Measurements from ENCODE around the gene HAUS1. TPM values are rescaled to one million over a fixed set of nuclear protein-coding genes. Genes with fewer than 3 reads are reported as not detected.

The HAUS1 gene
- total and polyA plus RNA-seq, 7 donors = 24.0 to 62.1 (median 26.8) TPM

DNA sequence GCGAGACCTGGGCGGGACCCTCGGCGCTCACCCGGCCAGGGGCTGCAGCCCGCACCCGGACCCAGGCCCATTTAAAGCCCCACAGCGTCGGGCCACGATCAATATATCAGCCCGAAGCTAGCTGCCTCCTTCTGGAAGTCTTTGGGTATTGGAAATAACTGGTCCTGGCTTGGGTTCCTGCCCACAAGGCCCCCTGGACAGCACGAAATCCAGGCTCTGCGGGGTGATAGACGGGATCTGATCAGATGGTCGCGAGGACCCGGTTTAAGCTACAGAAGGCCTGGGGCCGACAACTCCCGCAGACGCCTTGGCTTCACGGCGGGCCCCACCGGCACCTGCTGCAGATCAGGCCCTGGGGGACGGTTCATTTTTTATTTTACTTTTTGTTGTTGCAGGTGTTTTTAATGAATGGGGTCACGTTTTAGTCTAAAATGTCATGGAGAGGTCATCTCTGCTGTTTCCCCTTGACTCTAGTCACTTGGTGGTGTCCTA, 31.8 kb upstream of the HAUS1 start:
- 25 to 32% methylated on average over 25 of the region's 25 CpGs for WGBS, 2 donors
- peaks cover 0 to 31% (median 28%) of the 10 kb centered on the region in 4 donors for H3K4me1 ChIP-seq
- TF ChIP-seq POLR2AphosphoS5 (IDR thresholded peaks at IDR 0.05) = no peak
- no peak for TF ChIP-seq POLR2A (IDR thresholded peaks at IDR 0.05)
- TF ChIP-seq EP300 (IDR thresholded peaks at IDR 0.05) = no peak
- TF ChIP-seq, protein P1, sequence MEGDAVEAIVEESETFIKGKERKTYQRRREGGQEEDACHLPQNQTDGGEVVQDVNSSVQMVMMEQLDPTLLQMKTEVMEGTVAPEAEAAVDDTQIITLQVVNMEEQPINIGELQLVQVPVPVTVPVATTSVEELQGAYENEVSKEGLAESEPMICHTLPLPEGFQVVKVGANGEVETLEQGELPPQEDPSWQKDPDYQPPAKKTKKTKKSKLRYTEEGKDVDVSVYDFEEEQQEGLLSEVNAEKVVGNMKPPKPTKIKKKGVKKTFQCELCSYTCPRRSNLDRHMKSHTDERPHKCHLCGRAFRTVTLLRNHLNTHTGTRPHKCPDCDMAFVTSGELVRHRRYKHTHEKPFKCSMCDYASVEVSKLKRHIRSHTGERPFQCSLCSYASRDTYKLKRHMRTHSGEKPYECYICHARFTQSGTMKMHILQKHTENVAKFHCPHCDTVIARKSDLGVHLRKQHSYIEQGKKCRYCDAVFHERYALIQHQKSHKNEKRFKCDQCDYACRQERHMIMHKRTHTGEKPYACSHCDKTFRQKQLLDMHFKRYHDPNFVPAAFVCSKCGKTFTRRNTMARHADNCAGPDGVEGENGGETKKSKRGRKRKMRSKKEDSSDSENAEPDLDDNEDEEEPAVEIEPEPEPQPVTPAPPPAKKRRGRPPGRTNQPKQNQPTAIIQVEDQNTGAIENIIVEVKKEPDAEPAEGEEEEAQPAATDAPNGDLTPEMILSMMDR (IDR thresholded peaks at IDR 0.05) = no peak
- no peaks in the 10 kb centered on the region for H3K27me3 ChIP-seq
- no peaks in the 10 kb centered on the region for H3K36me3 ChIP-seq
- no peaks in the 10 kb centered on the region for H3K9me3 ChIP-seq
- intact Hi-C loops (cut with DNase I) = loop anchor here (2.0 to 10.0 kb wide), 3 partner anchors 44 to 408 kb away; partner anchors contain the start of gene EPG5
- H3K27ac ChIP-seq = peak overlapping the region in 2 of 4 donors; percentile 64 to 66
- peak overlapping the region; percentile 48 to 95 (median 80) for H3K4me3 ChIP-seq
- DNase-seq = no peak

DNA sequence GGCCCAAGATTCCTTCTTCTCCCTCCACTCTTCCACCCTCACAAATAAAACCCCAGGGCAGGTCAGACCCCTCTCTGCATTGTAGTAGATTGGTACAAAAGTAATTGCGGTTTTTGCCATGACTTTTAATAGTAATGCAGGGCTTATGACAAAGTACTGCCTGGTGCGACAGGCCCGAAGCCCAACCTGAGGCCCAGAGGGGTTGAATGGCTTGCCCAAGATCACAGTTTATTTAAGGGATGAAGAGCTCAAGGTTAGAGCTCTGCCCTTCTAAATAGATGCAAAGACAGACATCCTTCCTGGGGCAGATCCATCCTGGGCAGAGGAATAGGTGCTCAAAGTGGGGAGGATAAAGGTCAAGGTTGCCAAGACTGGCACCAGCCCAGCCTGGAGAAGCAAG, 31.2 kb upstream of the HAUS1 start:
- H3K4me3 ChIP-seq = no peak overlapping the region
- no peaks in the 10 kb centered on the region for H3K27me3 ChIP-seq
- H3K9me3 ChIP-seq = no peaks in the 10 kb centered on the region
- H3K27ac ChIP-seq = no peak overlapping the region
- intact Hi-C loops (cut with DNase I) = loop anchor here (2.0 to 10.0 kb wide), 3 partner anchors 44 to 408 kb away; partner anchors contain the start of gene EPG5
- no peaks in the 10 kb centered on the region for H3K36me3 ChIP-seq
- peaks cover 0 to 36% (median 33%) of the 10 kb centered on the region in 4 donors for H3K4me1 ChIP-seq
- no peak for TF ChIP-seq POLR2A (IDR thresholded peaks at IDR 0.05)
- no peak for DNase-seq
- WGBS, 2 donors = 74 to 93% methylated on average over 3 of the region's 3 CpGs

DNA sequence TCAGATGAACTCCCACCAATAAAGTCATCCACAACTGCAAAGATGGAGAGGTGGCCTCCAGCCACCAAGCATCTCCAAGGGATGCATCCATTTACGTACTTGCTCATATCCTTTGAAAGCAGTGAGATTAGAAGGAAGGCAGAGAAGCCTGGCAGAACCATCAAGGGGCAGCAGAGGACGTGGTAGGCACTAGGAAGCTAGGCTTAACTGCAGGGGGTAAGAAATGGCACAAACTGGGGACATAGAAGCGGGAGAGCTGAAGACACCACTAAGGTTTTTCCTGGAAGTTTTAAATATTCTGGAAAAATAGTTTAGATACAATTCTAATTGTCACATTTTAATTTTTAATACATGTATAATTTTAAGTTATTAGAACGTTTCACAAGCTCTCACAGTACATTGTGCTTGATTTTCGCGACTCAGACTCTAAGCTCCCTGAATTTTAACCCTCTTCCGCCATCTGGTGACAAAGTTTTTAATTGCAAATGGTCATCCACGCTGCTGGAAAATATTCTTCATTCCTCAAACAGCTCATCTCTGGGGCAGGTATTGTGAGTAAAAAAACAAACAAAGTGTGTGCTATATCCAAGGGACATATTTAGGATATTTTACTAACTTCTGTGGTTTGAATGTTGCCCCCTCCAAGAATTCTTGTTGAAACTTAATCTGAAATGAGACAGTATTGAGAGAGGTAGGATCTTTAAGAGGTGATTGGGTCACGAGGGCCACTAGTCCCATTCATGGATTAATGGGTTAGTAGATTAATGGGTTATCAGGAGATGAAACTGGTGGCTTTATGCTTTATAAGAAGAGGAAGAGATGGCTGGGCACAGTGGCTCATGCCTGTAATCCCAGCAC, 30.5 kb upstream of the HAUS1 start:
- 27 to 31% methylated on average over 9 of the region's 9 CpGs for WGBS, 2 donors
- H3K27ac ChIP-seq = no peak overlapping the region
- H3K4me3 ChIP-seq = no peak overlapping the region
- intact Hi-C loops (cut with DNase I) = loop anchor here (2.0 to 10.0 kb wide), 3 partner anchors 45 to 409 kb away; partner anchors contain the start of gene EPG5
- peaks cover 0 to 38% (median 35%) of the 10 kb centered on the region in 4 donors for H3K4me1 ChIP-seq
- peaks cover 0 to 4% (median 0%) of the 10 kb centered on the region in 4 donors for H3K36me3 ChIP-seq
- DNase-seq = no peak
- H3K27me3 ChIP-seq = no peaks in the 10 kb centered on the region
- TF ChIP-seq POLR2A (IDR thresholded peaks at IDR 0.05) = no peak
- TF ChIP-seq EP300 (IDR thresholded peaks at IDR 0.05) = no peak
- TF ChIP-seq POLR2AphosphoS5 (IDR thresholded peaks at IDR 0.05) = no peak
- TF ChIP-seq, protein P1 (IDR thresholded peaks at IDR 0.05) = peak; percentile 40 to 56 (median 50)
- H3K9me3 ChIP-seq = no peaks in the 10 kb centered on the region

DNA sequence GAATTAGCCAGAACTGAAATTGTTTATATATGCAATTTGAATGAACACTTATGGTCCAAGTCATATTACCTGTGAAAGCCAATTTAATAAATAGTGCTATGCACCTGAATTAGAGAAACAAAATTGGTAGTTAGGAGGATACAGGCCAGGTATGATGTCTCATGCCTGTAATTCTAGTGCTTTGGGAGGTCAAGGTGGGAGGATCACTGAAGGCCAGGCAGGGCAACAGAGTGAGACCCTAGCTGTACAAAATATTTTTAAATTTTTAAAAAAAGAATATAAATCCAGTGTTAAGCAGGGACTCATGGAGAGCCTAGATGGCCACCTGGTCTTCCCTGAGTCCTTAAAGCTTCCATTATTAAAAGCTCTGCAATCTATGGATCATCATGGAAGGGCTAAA, 24.8 kb upstream of the HAUS1 start:
- peaks cover 0 to 14% (median 9%) of the 10 kb centered on the region in 4 donors for H3K4me1 ChIP-seq
- no peaks in the 10 kb centered on the region for H3K27me3 ChIP-seq
- peak overlapping the region in 1 of 4 donors; percentile 3 for H3K27ac ChIP-seq
- intact Hi-C loops (cut with DNase I) = loop anchor here (10.0 kb wide), 1 partner anchor 415 kb away; no protein-coding TSS in a partner anchor
- no peaks in the 10 kb centered on the region for H3K9me3 ChIP-seq
- DNase-seq = no peak
- H3K4me3 ChIP-seq = no peak overlapping the region
- TF ChIP-seq, protein P1 (IDR thresholded peaks at IDR 0.05) = no peak
- no peak for TF ChIP-seq POLR2A (IDR thresholded peaks at IDR 0.05)
- no peak for TF ChIP-seq EP300 (IDR thresholded peaks at IDR 0.05)
- no peak for TF ChIP-seq POLR2AphosphoS5 (IDR thresholded peaks at IDR 0.05)
- peaks cover 8 to 61% (median 29%) of the 10 kb centered on the region in 4 donors for H3K36me3 ChIP-seq

DNA sequence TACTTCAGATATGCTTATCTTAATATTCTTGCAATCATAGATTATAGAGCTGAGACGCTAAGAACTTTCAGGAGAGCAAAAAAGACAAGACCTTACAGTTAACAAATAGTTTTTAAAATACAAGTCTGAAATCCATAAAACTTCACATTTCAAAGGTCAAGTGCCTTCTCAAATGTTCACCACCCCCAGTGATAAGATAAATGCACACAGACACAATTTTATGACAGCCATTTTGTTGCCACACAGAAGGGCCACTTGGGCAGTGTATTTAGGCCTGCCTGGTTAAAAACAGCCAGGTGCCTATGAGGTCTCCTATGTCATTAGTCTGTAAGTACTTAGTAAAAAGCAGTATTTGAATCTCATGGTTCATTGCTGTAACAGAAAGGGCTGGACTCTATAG, 24.0 kb upstream of the HAUS1 start:
- H3K9me3 ChIP-seq = no peaks in the 10 kb centered on the region
- 63 to 85% methylated on average over 1 of the region's 1 CpG for WGBS, 2 donors
- H3K36me3 ChIP-seq = peaks cover 8 to 69% (median 37%) of the 10 kb centered on the region in 4 donors
- TF ChIP-seq EP300 (IDR thresholded peaks at IDR 0.05) (no peak), POLR2A (IDR thresholded peaks at IDR 0.05) (no peak), POLR2AphosphoS5 (IDR thresholded peaks at IDR 0.05) (no peak)
- TF ChIP-seq, protein P1 (IDR thresholded peaks at IDR 0.05) = no peak
- H3K4me1 ChIP-seq = peaks cover 0 to 14% (median 9%) of the 10 kb centered on the region in 4 donors
- DNase-seq = no peak
- no peak overlapping the region for H3K27ac ChIP-seq
- intact Hi-C loops (cut with DNase I) = no loop called here
- H3K27me3 ChIP-seq = no peaks in the 10 kb centered on the region
- H3K4me3 ChIP-seq = no peak overlapping the region
